Measurements from ENCODE around the gene SUCLA2. TPM values are rescaled to one million over a fixed set of nuclear protein-coding genes. Genes with fewer than 3 reads are reported as not detected.

SUCLA2 gene
- total and polyA plus RNA-seq, 2 experiments from 2014 or later: 56.0 to 84.2 TPM

GRCh38 chr13:48037346-48038173 is 36.5 kb upstream of the SUCLA2 start, which contains the start of gene NUDT15:
Gene NUDT15, plus strand, starts transcription at chr13:48037726. Its CDS starts 21 bp downstream, at chr13:48037747.
- peaks cover 18% of the 10 kb centered on the region for H3K27me3 Mint-ChIP-seq (ENCODE audit: insufficient read depth, low read depth, poor library complexity)
- H3K4me2 ChIP-seq: peak within 1 kb of the TSS; percentile 70
- H2AFZ ChIP-seq: no peak within 1 kb of the TSS
- H3K27ac Mint-ChIP-seq: peak within 1 kb of the TSS; percentile 99
- peaks cover 18% of the 10 kb centered on the region for H3K9me3 Mint-ChIP-seq
- H3K36me3 Mint-ChIP-seq (ENCODE audit: low read depth): peaks cover 51% of the 10 kb centered on the region
- H3K4me3 ChIP-seq: peak within 1 kb of the TSS; percentile 49
- no peak for TF ChIP-seq JUNB (IDR thresholded peaks at IDR 0.05; ENCODE audit: unreplicated experiment)
- no peak for TF ChIP-seq ZNF331 (CRISPR knock-in tag; IDR thresholded peaks at IDR 0.05; ENCODE audit: low read depth)
- TF ChIP-seq POLR2AphosphoS5 (IDR thresholded peaks at IDR 0.05; ENCODE audit: low read depth): peak; percentile 72
- peak; percentile 93 to 96 for TF ChIP-seq CTCF (conservative IDR thresholded peaks at IDR 0.05; ENCODE audit: low read depth in 2 of 2)
- TF ChIP-seq ETS1 (IDR thresholded peaks at IDR 0.05): peak; percentile 68; the same call in 1 of the 2 replicates
- peak; percentile 88 for TF ChIP-seq CREB1 (CRISPR knock-in tag; IDR thresholded peaks at IDR 0.05; ENCODE audit: low read depth)
- 0 out of 2 replicates have a peak, but pooled peaks cover 2% of the 10 kb centered on the region for H3F3A ChIP-seq (replicated peaks; ENCODE audit: low read depth)
- H3K9me2 ChIP-seq (ENCODE audit: insufficient read depth): no peaks in the 10 kb centered on the region
- H3K79me2 ChIP-seq (replicated peaks; ENCODE audit: insufficient read depth): peaks cover 27% of the 10 kb centered on the region
- H4K20me1 ChIP-seq (replicated peaks; ENCODE audit: insufficient read depth): no peaks in the 10 kb centered on the region
- H3K27ac ChIP-seq (ENCODE audit: low read depth): peak within 1 kb of the TSS; percentile 93
- no peaks in the 10 kb centered on the region for H3K27me3 ChIP-seq (ENCODE audit: insufficient read depth)
- peaks cover 12% of the 10 kb centered on the region; the same call in 1 of the 2 replicates for H3K36me3 ChIP-seq (ENCODE audit: insufficient read depth)
- peaks cover 18% of the 10 kb centered on the region for H3K4me1 ChIP-seq (ENCODE audit: insufficient read depth)
- DNase-seq (ENCODE audit: low spot score): peak; percentile 97
- peaks cover 18% of the 10 kb centered on the region for H3K4me1 Mint-ChIP-seq
- ATAC-seq: peak; percentile 90
- H3K4me3 Mint-ChIP-seq: peak within 1 kb of the TSS; percentile 88

GRCh38 chr13:48029859-48030258 is 28.8 kb upstream of the SUCLA2 start:
- Histone ChIP-seq H4K20me1 (replicated peaks; ENCODE audit: insufficient read depth) (no peaks in the 10 kb centered on the region), H3K36me3 (ENCODE audit: insufficient read depth) (peaks cover 11% of the 10 kb centered on the region), H3K4me1 (ENCODE audit: insufficient read depth) (no peaks in the 10 kb centered on the region), H3K27ac (ENCODE audit: low read depth) (no peak overlapping the region), H3K4me2 (no peak overlapping the region), H3F3A (replicated peaks; ENCODE audit: low read depth) (no peaks in the 10 kb centered on the region), H3K27me3 (ENCODE audit: insufficient read depth) (no peaks in the 10 kb centered on the region), H3K9me2 (ENCODE audit: insufficient read depth) (no peaks in the 10 kb centered on the region), H2AFZ (no peak overlapping the region), H3K4me3 (no peak overlapping the region), H3K79me2 (replicated peaks; ENCODE audit: insufficient read depth) (no peaks in the 10 kb centered on the region)
- DNase-seq (ENCODE audit: low spot score) (no peak), ATAC-seq (no peak)
- H3K36me3 Mint-ChIP-seq (ENCODE audit: low read depth): peaks cover 45% of the 10 kb centered on the region
- H3K4me3 Mint-ChIP-seq: no peak overlapping the region
- H3K27me3 Mint-ChIP-seq (ENCODE audit: insufficient read depth, low read depth, poor library complexity): peaks cover 5% of the 10 kb centered on the region
- H3K4me1 Mint-ChIP-seq: no peaks in the 10 kb centered on the region
- H3K9me3 Mint-ChIP-seq: peaks cover 45% of the 10 kb centered on the region
- no peak overlapping the region for H3K27ac Mint-ChIP-seq
- TF ChIP-seq JUNB (IDR thresholded peaks at IDR 0.05; ENCODE audit: unreplicated experiment) (no peak), EZH2phosphoT487 (IDR thresholded peaks at IDR 0.05; ENCODE audit: unreplicated experiment) (no peak), CREB1 (CRISPR knock-in tag; IDR thresholded peaks at IDR 0.05; ENCODE audit: low read depth) (no peak), EZH2 (IDR thresholded peaks at IDR 0.05; ENCODE audit: low read depth, unreplicated experiment) (no peak), CTCF (conservative IDR thresholded peaks at IDR 0.05; ENCODE audit: low read depth in 2 of 2) (no peak), POLR2AphosphoS5 (IDR thresholded peaks at IDR 0.05; ENCODE audit: low read depth) (no peak), ETS1 (IDR thresholded peaks at IDR 0.05) (no peak), ZNF114 (CRISPR knock-in tag; IDR thresholded peaks at IDR 0.05) (no peak)

All from GM23338 (cell line).